ENCODE results near the gene ZBTB7C.

- TF ChIP-seq CTCF (conservative IDR thresholded peaks at IDR 0.05; ENCODE audit: low read length), result no peak
- no peak for TF ChIP-seq EZH2phosphoT487 (IDR thresholded peaks at IDR 0.05; ENCODE audit: borderline replicate concordance, low read depth, low read length)
These were observed 379.7 kb downstream of the ZBTB7C start for GRCh38 chr18:48029296-48029986.

All from OCI-LY7 (cell line).